Breast epithelium (tissue), 4 donors: ENCODE data around the gene SHROOM1. TPM values are rescaled to one million over a fixed set of nuclear protein-coding genes. Genes with fewer than 3 reads are reported as not detected.

Experiments
- DNase-seq, 2 donors: peaks; one replicate each; pipeline ENCODE4 v3.0.0-alpha.2; 2019; ENCODE audit warnings: low spot score in 2 of 2
- H3K27ac ChIP-seq, 2 donors: fragments of 200-600 bp; sonication (generic) in 1 of 2; one replicate each; pipeline ENCODE4 v1.5.1; 2016 to 2019; ENCODE audit warnings: mild to moderate bottlenecking in 1 of 2
- H3K27me3 ChIP-seq, 2 donors: fragments of 200-600 bp; sonication (generic) in 1 of 2; one replicate each; pipeline versions ENCODE4 v1.5.1 to v1.6.0; 2017 to 2019; ENCODE audit warnings: control low read depth in 1 of 2, mild to moderate bottlenecking in 1 of 2
- H3K36me3 ChIP-seq: fragments of 200-600 bp; one replicate; pipeline ENCODE4 v1.5.1; 2019
- H3K4me1 ChIP-seq, 2 donors: fragments of 200-600 bp; sonication (generic); one replicate each; pipeline ENCODE4 v1.5.1; 2016 to 2019; ENCODE audit warnings: control low read depth in 1 of 2
- H3K4me3 ChIP-seq, 3 donors: fragments of 200-600 bp; sonication (generic); 1 replicate in 2 of 3; 2 replicates in 1 of 3; pipeline ENCODE4 v1.5.1; 2016 to 2019; ENCODE audit warnings: mild to moderate bottlenecking in 3 of 3, moderate library complexity in 2 of 3
- H3K9me3 ChIP-seq, 2 donors: fragments of 200-600 bp; sonication (generic) in 1 of 2; one replicate each; pipeline ENCODE4 v1.5.1; 2016 to 2019; ENCODE audit warnings: control low read depth in 1 of 2
- POLR2A ChIP-seq: fragments of 450-650 bp; IDR thresholded peaks from one replicate; pipeline ENCODE4 v1.6.1; 2016; ENCODE audit warnings: antibody characterized with exemption, mild to moderate bottlenecking, moderate library complexity
- POLR2AphosphoS5 ChIP-seq, 3 donors: sonication (generic); formaldehyde crosslinking; IDR thresholded peaks; one replicate each; pipeline ENCODE4 v1.6.1; 2017; ENCODE audit warnings: antibody characterized with exemption in 3 of 3
- intact Hi-C: fragments of 100-400 bp; cut with DNase I; formaldehyde crosslinking; loops from one replicate; pipeline ENCODE4 v1.15.1; 2023; ENCODE audit warnings: low total_unique reads
- total RNA-seq, 3 donors: library from RNA; depleted of rRNA; stranded (reverse); fragments of >200 nt; gene quantifications; one replicate each; pipeline ENCODE4 v1.1.0, GENCODE V29; 2016
- TF ChIP-seq, protein P1 (sequence below), 3 donors: fragments of 450-650 bp; IDR thresholded peaks; one replicate each; pipeline ENCODE4 v1.5.1; 2016 to 2017; ENCODE audit warnings: antibody characterized with exemption in 3 of 3, mild to moderate bottlenecking in 3 of 3, moderate library complexity in 3 of 3

The SHROOM1 gene
- total RNA-seq, 3 donors from 2014 or later, result 2.4 to 12.6 (median 9.5) TPM

DNA sequence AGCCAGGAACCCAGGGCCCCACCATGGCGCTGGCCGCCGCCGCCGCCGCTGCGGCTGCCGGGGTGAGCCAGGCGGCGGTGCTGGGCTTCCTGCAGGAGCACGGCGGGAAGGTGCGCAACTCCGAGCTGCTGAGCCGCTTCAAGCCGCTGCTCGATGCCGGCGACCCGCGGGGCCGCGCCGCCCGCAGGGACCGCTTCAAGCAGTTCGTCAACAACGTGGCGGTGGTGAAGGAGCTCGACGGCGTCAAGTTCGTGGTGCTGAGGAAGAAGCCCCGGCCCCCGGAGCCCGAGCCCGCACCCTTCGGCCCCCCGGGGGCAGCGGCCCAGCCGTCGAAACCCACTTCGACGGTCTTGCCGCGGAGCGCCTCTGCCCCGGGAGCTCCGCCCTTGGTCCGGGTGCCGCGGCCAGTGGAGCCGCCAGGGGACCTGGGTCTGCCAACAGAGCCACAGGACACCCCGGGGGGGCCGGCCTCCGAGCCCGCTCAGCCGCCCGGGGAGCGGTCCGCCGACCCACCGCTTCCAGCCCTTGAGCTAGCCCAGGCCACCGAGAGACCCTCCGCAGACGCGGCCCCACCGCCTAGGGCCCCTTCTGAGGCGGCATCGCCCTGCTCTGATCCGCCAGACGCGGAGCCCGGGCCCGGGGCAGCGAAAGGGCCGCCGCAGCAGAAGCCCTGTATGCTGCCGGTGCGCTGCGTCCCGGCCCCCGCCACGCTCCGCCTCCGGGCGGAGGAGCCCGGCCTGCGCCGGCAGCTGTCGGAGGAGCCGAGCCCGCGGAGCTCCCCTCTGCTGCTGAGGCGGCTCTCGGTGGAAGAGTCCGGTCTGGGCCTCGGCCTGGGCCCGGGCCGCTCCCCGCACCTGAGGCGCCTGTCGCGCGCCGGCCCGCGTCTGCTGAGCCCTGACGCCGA lies 16.6 kb downstream of the SHROOM1 start:
- TF ChIP-seq, protein P1, sequence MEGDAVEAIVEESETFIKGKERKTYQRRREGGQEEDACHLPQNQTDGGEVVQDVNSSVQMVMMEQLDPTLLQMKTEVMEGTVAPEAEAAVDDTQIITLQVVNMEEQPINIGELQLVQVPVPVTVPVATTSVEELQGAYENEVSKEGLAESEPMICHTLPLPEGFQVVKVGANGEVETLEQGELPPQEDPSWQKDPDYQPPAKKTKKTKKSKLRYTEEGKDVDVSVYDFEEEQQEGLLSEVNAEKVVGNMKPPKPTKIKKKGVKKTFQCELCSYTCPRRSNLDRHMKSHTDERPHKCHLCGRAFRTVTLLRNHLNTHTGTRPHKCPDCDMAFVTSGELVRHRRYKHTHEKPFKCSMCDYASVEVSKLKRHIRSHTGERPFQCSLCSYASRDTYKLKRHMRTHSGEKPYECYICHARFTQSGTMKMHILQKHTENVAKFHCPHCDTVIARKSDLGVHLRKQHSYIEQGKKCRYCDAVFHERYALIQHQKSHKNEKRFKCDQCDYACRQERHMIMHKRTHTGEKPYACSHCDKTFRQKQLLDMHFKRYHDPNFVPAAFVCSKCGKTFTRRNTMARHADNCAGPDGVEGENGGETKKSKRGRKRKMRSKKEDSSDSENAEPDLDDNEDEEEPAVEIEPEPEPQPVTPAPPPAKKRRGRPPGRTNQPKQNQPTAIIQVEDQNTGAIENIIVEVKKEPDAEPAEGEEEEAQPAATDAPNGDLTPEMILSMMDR (IDR thresholded peaks at IDR 0.05), result no peak
- TF ChIP-seq POLR2AphosphoS5 (IDR thresholded peaks at IDR 0.05) (no peak), POLR2A (no peak)
- H3K4me1 ChIP-seq, result no peaks in the 10 kb centered on the region
- peak overlapping the region; percentile 23 to 77 (median 58) for H3K4me3 ChIP-seq
- no peaks in the 10 kb centered on the region for H3K36me3 ChIP-seq
- H3K27ac ChIP-seq, result peak overlapping the region in 1 of 2 donors; percentile 54
- H3K27me3 ChIP-seq, result peaks cover 2 to 15% of the 10 kb centered on the region in 2 donors
- no peak for DNase-seq
- intact Hi-C loops, result no loop called here
- H3K9me3 ChIP-seq, result no peaks in the 10 kb centered on the region

DNA sequence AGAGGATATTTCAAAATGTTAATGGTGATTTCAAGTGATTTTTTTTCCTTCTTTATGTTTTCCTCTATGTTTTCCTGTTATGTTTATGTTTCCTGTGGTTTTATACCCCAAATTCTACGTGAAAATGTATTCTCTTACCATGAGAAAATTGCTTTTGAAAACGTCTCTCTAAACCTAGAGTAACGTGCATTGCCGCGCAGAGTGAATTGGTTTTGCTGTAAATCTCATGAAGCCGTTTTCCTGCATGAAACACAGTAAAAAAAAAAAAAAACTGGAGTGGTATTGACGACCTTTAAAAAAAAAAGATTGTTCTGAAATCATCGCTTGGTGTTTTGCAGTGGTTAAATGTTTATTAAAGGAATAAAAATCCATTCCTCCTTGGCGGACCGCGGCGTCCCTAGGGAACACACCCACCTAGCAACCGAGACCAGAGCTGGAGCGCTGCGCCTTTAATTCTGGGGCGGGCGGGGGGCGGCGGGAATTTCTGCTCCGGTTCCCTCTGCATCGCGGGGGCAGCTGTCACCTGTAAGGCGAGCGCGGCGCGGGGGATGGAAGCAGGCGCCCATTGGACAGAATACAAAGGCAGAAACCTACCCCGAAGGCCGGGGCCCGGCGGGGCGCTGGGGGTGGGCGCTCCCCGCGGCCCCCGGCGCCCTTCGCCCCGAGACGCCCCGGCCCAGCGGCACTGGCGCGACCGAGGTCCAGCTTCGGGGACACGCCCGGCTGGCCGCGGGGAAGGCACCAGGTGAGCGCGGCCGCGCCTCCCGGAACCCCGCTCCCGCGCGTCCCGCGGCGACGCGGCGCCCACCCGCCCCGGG lies 17.5 kb downstream of the SHROOM1 start, which contains the start of gene SOWAHA:
SOWAHA (plus strand) TSS at position 522 of the 818 bp plus-strand sequence. CDS start 320 bp downstream, outside the sequence.
- peak within 1 kb of the TSS; percentile 23 to 77 (median 58) for H3K4me3 ChIP-seq
- H3K4me1 ChIP-seq, result no peaks in the 10 kb centered on the region
- TF ChIP-seq, protein P1 (IDR thresholded peaks at IDR 0.05), result no peak
- no peak for TF ChIP-seq POLR2A
- no peak for TF ChIP-seq POLR2AphosphoS5 (IDR thresholded peaks at IDR 0.05)
- peaks cover 2 to 15% of the 10 kb centered on the region in 2 donors for H3K27me3 ChIP-seq
- H3K36me3 ChIP-seq, result no peaks in the 10 kb centered on the region
- H3K27ac ChIP-seq, result peak within 1 kb of the TSS in 1 of 2 donors; percentile 54
- no peaks in the 10 kb centered on the region for H3K9me3 ChIP-seq
- intact Hi-C loops, result no loop called here
- no peak for DNase-seq

DNA sequence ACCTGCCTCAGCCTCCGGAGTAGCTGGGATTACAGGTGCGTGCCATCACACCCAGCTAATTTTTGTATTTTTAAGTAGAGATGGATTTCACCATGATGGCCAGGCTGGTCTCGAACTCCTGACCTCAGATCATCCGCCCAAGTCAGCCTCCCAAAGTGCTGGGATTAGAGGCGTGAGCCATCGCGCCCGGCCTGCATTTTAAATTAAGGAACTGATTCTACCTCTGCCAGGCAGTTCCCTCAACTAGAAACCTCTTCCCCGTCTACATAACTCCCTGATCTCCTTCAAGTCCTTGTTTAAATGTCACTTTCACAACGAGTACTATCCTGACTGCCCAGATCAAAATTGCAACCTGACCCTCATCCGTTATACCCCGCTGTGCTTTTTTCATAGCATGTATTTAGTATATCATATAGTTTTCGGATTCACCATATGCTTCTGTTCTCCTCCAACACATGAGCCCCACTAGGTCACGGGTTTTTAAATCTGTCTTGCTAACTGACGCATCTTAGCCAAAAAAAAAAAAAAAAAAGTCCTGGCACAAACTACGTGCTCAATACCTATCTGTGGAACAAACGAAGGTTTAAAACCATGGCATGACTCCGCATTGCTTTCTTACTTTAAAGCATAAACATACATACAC lies 18.2 kb downstream of the SHROOM1 start:
- H3K27me3 ChIP-seq, result peaks cover 2 to 15% of the 10 kb centered on the region in 2 donors
- intact Hi-C loops, result no loop called here
- TF ChIP-seq, protein P1 (IDR thresholded peaks at IDR 0.05), result no peak
- TF ChIP-seq POLR2AphosphoS5 (IDR thresholded peaks at IDR 0.05) (no peak), POLR2A (no peak)
- DNase-seq, result no peak
- H3K4me1 ChIP-seq, result no peaks in the 10 kb centered on the region
- H3K4me3 ChIP-seq, result no peak overlapping the region
- no peaks in the 10 kb centered on the region for H3K36me3 ChIP-seq
- H3K9me3 ChIP-seq, result no peaks in the 10 kb centered on the region
- no peak overlapping the region for H3K27ac ChIP-seq

DNA sequence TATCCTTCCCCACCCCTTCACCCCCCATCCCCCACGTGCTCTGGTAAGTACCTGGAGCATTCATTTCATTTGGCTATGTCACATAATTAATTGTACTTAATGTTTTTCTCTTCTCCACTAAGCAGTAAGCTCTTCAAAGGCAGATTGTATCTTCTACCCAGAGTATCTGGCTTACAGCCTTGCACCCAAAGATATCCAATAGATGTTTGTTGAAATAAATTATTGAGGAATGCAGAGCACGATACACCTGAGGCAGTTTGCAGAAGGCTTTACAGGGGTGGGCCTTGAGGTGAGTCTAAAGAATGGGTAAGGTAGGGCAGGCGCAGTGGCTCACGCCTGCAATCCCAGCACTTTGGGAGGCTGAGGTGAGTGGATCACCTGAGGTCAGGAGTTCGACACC lies 19.8 kb downstream of the SHROOM1 start:
- TF ChIP-seq, protein P1 (IDR thresholded peaks at IDR 0.05), result no peak
- TF ChIP-seq POLR2A, result no peak
- no peak for TF ChIP-seq POLR2AphosphoS5 (IDR thresholded peaks at IDR 0.05)
- Histone ChIP-seq H3K36me3 (no peaks in the 10 kb centered on the region), H3K4me1 (no peaks in the 10 kb centered on the region), H3K4me3 (no peak overlapping the region), H3K27ac (no peak overlapping the region), H3K9me3 (no peaks in the 10 kb centered on the region), H3K27me3 (peaks cover 2 to 15% of the 10 kb centered on the region in 2 donors)
- intact Hi-C loops, result no loop called here
- DNase-seq, result no peak
